Duodenal mucosa (tissue), 2 donors: Measurements from ENCODE around the gene CAMK2B.

ENCODE experiments used
- H3K27ac ChIP-seq: one replicate; pipeline ENCODE4 v1.7.0; 2013; ENCODE audit warnings: low read depth, low read length
- H3K27me3 ChIP-seq, 2 donors: one replicate each; pipeline ENCODE4 v1.7.0; 2013; ENCODE audit warnings: low read length in 2 of 2, control low read depth in 1 of 2; ENCODE audit not compliant: insufficient read depth in 2 of 2, control insufficient read depth in 1 of 2
- H3K36me3 ChIP-seq, 2 donors: one replicate each; pipeline ENCODE4 v1.7.0; 2013; ENCODE audit warnings: low read length in 2 of 2, control low read depth in 1 of 2; ENCODE audit not compliant: insufficient read depth in 2 of 2, control insufficient read depth in 1 of 2
- H3K4me1 ChIP-seq, 2 donors: one replicate each; pipeline ENCODE4 v1.7.0; 2013; ENCODE audit warnings: low read length in 2 of 2, control low read depth in 1 of 2; ENCODE audit not compliant: insufficient read depth in 2 of 2, control insufficient read depth in 1 of 2
- H3K4me3 ChIP-seq, 2 donors: one replicate each; pipeline ENCODE4 v1.7.0; 2013; ENCODE audit warnings: low read length in 2 of 2, low read depth in 1 of 2
- H3K9ac ChIP-seq, 2 donors: one replicate each; pipeline ENCODE4 v1.7.0; 2013; ENCODE audit warnings: low read length in 2 of 2, low read depth in 1 of 2
- H3K9me3 ChIP-seq, 2 donors: one replicate each; pipeline ENCODE4 v1.7.0; 2013; ENCODE audit warnings: low read length in 2 of 2, control low read depth in 1 of 2; ENCODE audit not compliant: control insufficient read depth in 1 of 2

The CAMK2B gene

DNA sequence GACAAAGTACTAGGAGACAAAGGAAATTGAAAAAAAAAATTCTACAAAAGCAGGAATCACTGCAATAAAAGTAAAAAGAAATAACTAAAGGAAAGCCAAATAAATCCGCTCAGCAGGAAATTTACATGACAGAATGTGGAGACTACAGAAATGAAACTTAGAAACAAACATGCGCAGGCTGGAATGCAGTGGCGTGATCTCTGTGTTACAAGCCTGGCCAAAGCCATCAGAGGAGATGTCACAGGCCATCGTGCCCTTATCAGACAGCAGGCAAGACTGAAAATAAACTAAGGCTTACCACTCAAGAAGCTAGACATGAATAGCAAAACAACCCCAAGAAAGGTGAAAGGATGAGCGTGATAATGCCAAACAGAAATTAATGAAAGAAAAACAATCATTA, 6.3 kb upstream of the CAMK2B start:
- Histone ChIP-seq H3K9me3 (no peaks in the 10 kb centered on the region), H3K4me1 (peaks cover 5% of the 10 kb centered on the region in 2 donors), H3K9ac (no peak overlapping the region), H3K36me3 (no peaks in the 10 kb centered on the region), H3K4me3 (no peak overlapping the region), H3K27me3 (peaks cover 6 to 7% of the 10 kb centered on the region in 2 donors), H3K27ac (no peak overlapping the region)

- no peak overlapping the region for H3K4me3 ChIP-seq
- peaks cover 14 to 16% of the 10 kb centered on the region in 2 donors for H3K27me3 ChIP-seq
- H3K27ac ChIP-seq: no peak overlapping the region
- H3K4me1 ChIP-seq: peaks cover 5% of the 10 kb centered on the region in 2 donors
- no peaks in the 10 kb centered on the region for H3K36me3 ChIP-seq
- no peaks in the 10 kb centered on the region for H3K9me3 ChIP-seq
- H3K9ac ChIP-seq: no peak overlapping the region
These were observed 4.9 kb upstream of the CAMK2B start for GRCh38 chr7:44330331-44330730.

DNA sequence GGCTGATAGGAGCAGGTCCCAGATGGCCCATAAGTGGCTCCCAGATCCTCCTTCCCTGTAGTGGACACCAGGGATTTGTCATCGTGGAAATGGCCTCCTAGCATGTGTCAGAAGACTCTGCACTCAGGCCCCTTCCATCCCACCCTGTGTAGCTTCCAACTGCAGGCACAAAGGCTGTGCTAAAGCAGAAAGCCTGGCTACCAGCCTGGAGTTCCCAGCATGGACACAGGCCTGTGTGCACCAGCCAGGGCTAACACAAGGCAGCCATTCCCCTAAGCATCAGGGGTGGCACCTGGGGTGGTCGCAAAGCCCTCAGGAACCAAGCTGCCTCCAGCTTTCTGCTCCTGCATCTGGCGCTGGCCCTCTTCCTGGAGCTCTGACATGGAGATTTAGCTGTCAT, 4.5 kb upstream of the CAMK2B start:
- Histone ChIP-seq H3K27me3 (peaks cover 14 to 16% of the 10 kb centered on the region in 2 donors), H3K4me1 (peaks cover 5% of the 10 kb centered on the region in 2 donors), H3K36me3 (no peaks in the 10 kb centered on the region), H3K9ac (no peak overlapping the region), H3K27ac (no peak overlapping the region), H3K9me3 (no peaks in the 10 kb centered on the region), H3K4me3 (no peak overlapping the region)

DNA sequence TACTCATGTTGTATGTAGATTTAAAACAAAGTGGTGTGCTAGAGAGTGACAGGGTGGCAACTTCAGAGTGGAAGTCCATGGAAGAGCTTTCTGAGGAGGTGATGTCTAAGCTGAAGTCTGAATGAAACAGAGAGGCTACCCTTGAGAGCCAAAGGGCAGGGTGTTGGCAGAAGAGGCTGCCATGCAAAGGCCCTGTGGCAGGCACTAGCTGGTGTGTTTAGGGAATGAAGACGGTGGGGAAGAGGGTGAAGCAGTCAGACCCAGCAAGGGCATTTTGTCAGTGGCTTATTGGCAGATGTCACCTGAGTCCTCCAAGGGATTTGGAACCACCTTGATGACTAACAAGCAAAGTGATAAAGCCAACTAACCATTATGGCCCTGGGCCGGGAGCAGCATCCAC, 3.7 kb upstream of the CAMK2B start:
- Histone ChIP-seq H3K9ac (no peak overlapping the region), H3K36me3 (no peaks in the 10 kb centered on the region), H3K9me3 (no peaks in the 10 kb centered on the region), H3K4me1 (peaks cover 5% of the 10 kb centered on the region in 2 donors), H3K27me3 (peaks cover 22 to 23% of the 10 kb centered on the region in 2 donors), H3K4me3 (no peak overlapping the region), H3K27ac (no peak overlapping the region)

GRCh38 chr7:44327981-44328380, 2.6 kb upstream of the CAMK2B start:
- no peak overlapping the region for H3K27ac ChIP-seq
- H3K27me3 ChIP-seq: peaks cover 25 to 27% of the 10 kb centered on the region in 2 donors
- no peak overlapping the region for H3K9ac ChIP-seq
- H3K9me3 ChIP-seq: no peaks in the 10 kb centered on the region
- H3K4me3 ChIP-seq: no peak overlapping the region
- H3K36me3 ChIP-seq: no peaks in the 10 kb centered on the region
- H3K4me1 ChIP-seq: peaks cover 5% of the 10 kb centered on the region in 2 donors

- Histone ChIP-seq H3K4me1 (peaks cover 5% of the 10 kb centered on the region in 2 donors), H3K27ac (no peak overlapping the region), H3K4me3 (no peak overlapping the region), H3K9ac (no peak overlapping the region), H3K9me3 (no peaks in the 10 kb centered on the region), H3K36me3 (no peaks in the 10 kb centered on the region), H3K27me3 (peaks cover 25 to 27% of the 10 kb centered on the region in 2 donors)
These were observed 1.1 kb upstream of the CAMK2B start for GRCh38 chr7:44326261-44327125.

DNA sequence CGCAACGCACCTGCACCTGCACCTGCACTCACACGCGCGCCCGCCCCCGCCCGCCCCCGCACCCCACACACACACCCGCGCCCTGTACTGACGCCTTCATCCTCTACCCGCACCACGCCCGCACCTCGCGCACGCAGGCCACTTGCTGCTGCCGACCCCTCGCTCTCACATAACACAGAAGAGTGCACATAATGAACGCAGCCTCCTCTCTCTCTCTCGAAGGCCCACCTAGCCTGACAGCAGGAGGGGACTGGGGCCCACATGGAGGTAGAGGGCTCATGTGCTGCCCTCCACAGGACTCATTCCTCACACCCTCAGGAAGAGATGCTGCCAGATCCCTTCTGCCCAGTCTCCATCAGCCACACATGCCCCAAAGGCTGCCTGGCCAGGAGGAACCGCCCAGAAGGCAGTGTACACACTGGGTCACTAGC, 432 bp upstream of the CAMK2B start:
- Histone ChIP-seq H3K4me3 (no peak overlapping the region), H3K9ac (no peak overlapping the region), H3K36me3 (no peaks in the 10 kb centered on the region), H3K4me1 (peaks cover 5% of the 10 kb centered on the region in 2 donors), H3K27ac (no peak overlapping the region), H3K9me3 (no peaks in the 10 kb centered on the region), H3K27me3 (peaks cover 25 to 27% of the 10 kb centered on the region in 2 donors)

- H3K27ac ChIP-seq: no peak overlapping the region
- peaks cover 25 to 27% of the 10 kb centered on the region in 2 donors for H3K27me3 ChIP-seq
These were observed 753 bp downstream of the CAMK2B start for GRCh38 chr7:44324481-44325200.

GRCh38 chr7:44324204-44324480, 1.3 kb downstream of the CAMK2B start:
- H3K27ac ChIP-seq: no peak overlapping the region
- H3K36me3 ChIP-seq: no peaks in the 10 kb centered on the region
- no peak overlapping the region for H3K9ac ChIP-seq
- no peak overlapping the region for H3K4me3 ChIP-seq
- no peaks in the 10 kb centered on the region for H3K4me1 ChIP-seq
- H3K9me3 ChIP-seq: no peaks in the 10 kb centered on the region
- H3K27me3 ChIP-seq: peaks cover 25 to 27% of the 10 kb centered on the region in 2 donors

More at GRCh38 chr7:44324481-44325200, 753 bp downstream of the CAMK2B start:
- H3K4me1 ChIP-seq: no peaks in the 10 kb centered on the region
- H3K9ac ChIP-seq: no peak overlapping the region
- no peaks in the 10 kb centered on the region for H3K9me3 ChIP-seq
- no peaks in the 10 kb centered on the region for H3K36me3 ChIP-seq
- no peak overlapping the region for H3K4me3 ChIP-seq
